NCI-H82 (cell line): ENCODE measurements around the gene VAT1.
"Not testable (repeated sequence)": the region's sequence is repeated elsewhere in the genome, so short reads cannot be mapped to it uniquely, and the experiment has no call there.

ENCODE experiments used
- DNase-seq: peaks from one replicate; lab custom pipeline; 2025; lab: John Stamatoyannopoulos, UW

VAT1 gene

GRCh38 chr17:43006639-43007551, 15.3 kb downstream of the VAT1 start, which contains the start of gene IFI35:
TSS of gene IFI35 (plus strand) at chr17:43006784. CDS start at chr17:43006948, 164 bp downstream.
- peak; percentile 85 for DNase-seq

GRCh38 chr17:43003542-43004172, 18.5 kb downstream of the VAT1 start:
- DNase-seq: peak; percentile 56

GRCh38 chr17:43000894-43001293, 21.3 kb downstream of the VAT1 start:
- not testable (repeated sequence) for DNase-seq

GRCh38 chr17:42999003-42999525, 23.1 kb downstream of the VAT1 start:
- DNase-seq: no peak

- DNase-seq: peak; percentile 100
These were observed 23.9 kb downstream of the VAT1 start, which contains the start of gene RPL27 for GRCh38 chr17:42997984-42998938. TSS of gene RPL27 (plus strand) at chr17:42998419. CDS start at chr17:42998751, 332 bp downstream.

- peak; percentile 77 for DNase-seq
These were observed 24.7 kb downstream of the VAT1 start for GRCh38 chr17:42997390-42997983.

- not testable (repeated sequence) for DNase-seq
These were observed 28.3 kb downstream of the VAT1 start for GRCh38 chr17:42993913-42994312.

- DNase-seq: no peak
These were observed 29.3 kb downstream of the VAT1 start for GRCh38 chr17:42992872-42993271.

GRCh38 chr17:42991471-42991870, 30.7 kb downstream of the VAT1 start:
- DNase-seq: no peak

- DNase-seq: no peak
These were observed 32.2 kb downstream of the VAT1 start for GRCh38 chr17:42989726-42990652.

GRCh38 chr17:42989141-42989540, 33.0 kb downstream of the VAT1 start:
- no peak for DNase-seq

- no peak for DNase-seq
These were observed 37.0 kb downstream of the VAT1 start for GRCh38 chr17:42985225-42985624.

- no peak for DNase-seq
These were observed 39.9 kb downstream of the VAT1 start for GRCh38 chr17:42982266-42982665.

- peak; percentile 56 for DNase-seq
These were observed 41.3 kb downstream of the VAT1 start for GRCh38 chr17:42980766-42981397.

- peak; percentile 95 for DNase-seq
These were observed 41.9 kb downstream of the VAT1 start, which contains the start of gene RUNDC1 for GRCh38 chr17:42980274-42980765. TSS of gene RUNDC1 (plus strand) at chr17:42980565. CDS start at chr17:42980577, 12 bp downstream.

- peak; percentile 88 for DNase-seq
These were observed 42.5 kb downstream of the VAT1 start, which contains the start of gene PTGES3L for GRCh38 chr17:42979511-42980273. TSS of gene PTGES3L (minus strand) at chr17:42980080. CDS start at chr17:42980053, 27 bp downstream.

GRCh38 chr17:42975701-42976100, 46.5 kb downstream of the VAT1 start:
- not testable (repeated sequence) for DNase-seq

GRCh38 chr17:42975265-42975664, 46.9 kb downstream of the VAT1 start:
- no peak for DNase-seq
